Activated CD8-positive, alpha-beta memory T cell treated with anti-CD3 and anti-CD28 coated beads, Interleukin-2, amount 50 U/mL, for 1 hour (primary cell): Measurements from ENCODE around the gene MATN1.

Experiments
- DNase-seq: peaks from one replicate; pipeline ENCODE4 v3.0.0-alpha.2; 2020; ENCODE audit errors: extremely low read depth

Gene MATN1

GRCh38 chr1:30757352-30758120 lies 34.2 kb upstream of the MATN1 start, which contains the start of gene LAPTM5:
Gene LAPTM5 (minus strand): TSS chr1:30757774. CDS start chr1:30757745, 29 bp downstream.
- no peak for DNase-seq

GRCh38 chr1:30756545-30757351 lies 33.4 kb upstream of the MATN1 start:
- peak; percentile 68 for DNase-seq

GRCh38 chr1:30756206-30756544 lies 32.8 kb upstream of the MATN1 start:
- no peak for DNase-seq

GRCh38 chr1:30755746-30756145 lies 32.4 kb upstream of the MATN1 start:
- no peak for DNase-seq

- DNase-seq: no peak
Observed at GRCh38 chr1:30755334-30755733, 31.9 kb upstream of the MATN1 start.

GRCh38 chr1:30754684-30755171 lies 31.3 kb upstream of the MATN1 start:
- DNase-seq: no peak

GRCh38 chr1:30753660-30754123 lies 30.3 kb upstream of the MATN1 start:
- DNase-seq: no peak

GRCh38 chr1:30753118-30753517 lies 29.7 kb upstream of the MATN1 start:
- DNase-seq: no peak

GRCh38 chr1:30752651-30752908 lies 29.2 kb upstream of the MATN1 start:
- no peak for DNase-seq

GRCh38 chr1:30751830-30752650 lies 28.7 kb upstream of the MATN1 start:
- DNase-seq: no peak

GRCh38 chr1:30750731-30751291 lies 27.4 kb upstream of the MATN1 start:
- DNase-seq: no peak

- DNase-seq: peak; percentile 73
Observed at GRCh38 chr1:30749691-30750583, 26.6 kb upstream of the MATN1 start.

GRCh38 chr1:30748699-30749401 lies 25.5 kb upstream of the MATN1 start:
- DNase-seq: no peak

- DNase-seq: no peak
Observed at GRCh38 chr1:30748098-30748698, 24.8 kb upstream of the MATN1 start.

- DNase-seq: no peak
Observed at GRCh38 chr1:30747033-30748008, 23.9 kb upstream of the MATN1 start.

- no peak for DNase-seq
Observed at GRCh38 chr1:30746212-30747032, 23.0 kb upstream of the MATN1 start.

- no peak for DNase-seq
Observed at GRCh38 chr1:30745834-30746208, 22.4 kb upstream of the MATN1 start.
